Measurements from ENCODE around the gene ARMC9.
"Not testable (repeated sequence)": the region's sequence is repeated elsewhere in the genome, so short reads cannot be mapped to it uniquely, and the experiment has no call there.

The ARMC9 gene, protein sequence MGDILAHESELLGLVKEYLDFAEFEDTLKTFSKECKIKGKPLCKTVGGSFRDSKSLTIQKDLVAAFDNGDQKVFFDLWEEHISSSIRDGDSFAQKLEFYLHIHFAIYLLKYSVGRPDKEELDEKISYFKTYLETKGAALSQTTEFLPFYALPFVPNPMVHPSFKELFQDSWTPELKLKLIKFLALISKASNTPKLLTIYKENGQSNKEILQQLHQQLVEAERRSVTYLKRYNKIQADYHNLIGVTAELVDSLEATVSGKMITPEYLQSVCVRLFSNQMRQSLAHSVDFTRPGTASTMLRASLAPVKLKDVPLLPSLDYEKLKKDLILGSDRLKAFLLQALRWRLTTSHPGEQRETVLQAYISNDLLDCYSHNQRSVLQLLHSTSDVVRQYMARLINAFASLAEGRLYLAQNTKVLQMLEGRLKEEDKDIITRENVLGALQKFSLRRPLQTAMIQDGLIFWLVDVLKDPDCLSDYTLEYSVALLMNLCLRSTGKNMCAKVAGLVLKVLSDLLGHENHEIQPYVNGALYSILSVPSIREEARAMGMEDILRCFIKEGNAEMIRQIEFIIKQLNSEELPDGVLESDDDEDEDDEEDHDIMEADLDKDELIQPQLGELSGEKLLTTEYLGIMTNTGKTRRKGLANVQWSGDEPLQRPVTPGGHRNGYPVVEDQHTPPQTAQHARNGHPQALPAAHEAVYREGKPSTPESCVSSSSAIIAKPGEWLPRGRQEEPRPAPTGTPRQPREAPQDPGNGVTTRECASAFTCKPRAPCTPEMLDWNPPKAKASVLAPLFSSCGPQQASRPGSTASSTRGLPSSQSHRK

DNA sequence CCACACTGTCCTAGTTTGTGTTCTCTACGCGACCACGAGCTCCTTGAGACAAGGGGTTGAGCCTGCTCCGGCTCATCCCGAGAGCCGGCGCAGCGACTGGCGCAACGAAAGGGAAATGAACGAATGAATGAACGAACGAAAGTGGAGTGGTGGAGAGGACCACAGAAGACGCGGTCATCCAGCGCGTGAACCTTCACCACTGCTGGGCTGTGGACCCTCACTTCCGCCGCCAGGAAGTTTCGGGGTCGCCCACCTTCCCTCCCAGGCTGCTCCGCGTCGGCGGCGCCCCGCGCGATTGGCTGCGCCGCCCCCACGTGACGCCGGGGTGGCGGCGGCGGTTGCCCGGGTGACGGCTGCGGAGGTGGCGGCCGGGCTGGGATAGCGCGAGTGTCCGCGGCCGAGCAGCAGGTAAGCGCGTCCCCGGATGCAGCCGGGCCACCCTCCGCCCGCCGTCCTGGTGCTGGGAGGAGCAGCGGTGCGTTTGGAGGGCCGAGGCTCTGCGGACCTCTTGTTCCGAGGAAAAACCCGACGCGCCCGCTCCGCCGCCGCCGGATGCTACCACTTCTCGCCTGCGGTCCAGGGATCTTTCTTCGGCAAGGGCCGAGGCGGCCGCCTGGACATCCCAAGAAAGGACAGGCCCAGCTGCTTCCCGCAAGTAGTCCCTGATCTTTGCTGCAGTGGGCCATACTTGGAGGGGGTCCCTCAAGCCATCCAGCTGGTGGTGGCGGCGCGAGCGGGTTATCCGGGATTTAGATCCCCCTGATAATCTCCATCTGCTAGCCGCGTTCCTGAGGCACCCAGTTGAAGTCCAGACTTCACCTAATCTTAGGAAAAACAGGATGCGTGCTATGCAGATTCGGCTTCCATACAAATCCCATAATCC is at the start of gene ARMC9:
Gene ARMC9, plus strand, starts transcription at position 341 of the 883 bp plus-strand sequence. CDS start 7,608 bp downstream, outside the sequence.
- peak; percentile 52 for DNase-seq (ENCODE audit: low read depth, low spot score)

DNA sequence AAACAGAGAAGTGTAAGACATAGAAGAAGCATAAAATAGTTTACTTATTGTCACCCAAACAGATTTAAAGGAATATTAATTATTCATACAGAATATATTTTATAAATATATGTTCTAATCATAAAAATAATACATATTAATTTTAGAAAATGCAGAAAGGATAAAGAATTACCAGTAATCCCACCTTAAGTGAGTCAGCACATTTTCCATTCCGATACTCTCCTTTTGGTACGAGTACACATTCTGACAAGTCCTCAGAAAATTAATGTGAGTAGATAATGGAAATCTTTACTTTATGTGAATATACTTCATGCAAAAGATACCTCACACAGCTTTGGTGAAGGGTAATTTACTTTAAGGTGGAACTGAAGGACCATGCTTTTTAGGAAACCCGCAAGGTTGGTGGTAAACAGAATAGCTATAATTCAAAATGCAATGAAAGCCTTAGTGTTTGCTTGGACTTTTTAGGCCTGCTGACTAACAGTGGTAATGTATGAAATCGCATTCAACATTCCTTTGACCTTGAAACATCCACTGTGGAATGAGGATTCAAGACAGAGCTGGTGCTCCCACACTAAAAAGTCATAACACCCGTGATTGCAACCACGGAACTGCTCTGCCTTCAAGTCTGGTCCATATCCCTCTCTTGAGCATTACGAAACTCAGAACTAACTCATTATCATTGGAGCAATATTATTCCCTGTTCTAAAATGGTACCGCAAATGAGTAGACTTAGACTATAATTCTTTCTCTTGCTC is 45.5 kb upstream of the ARMC9 start:
- DNase-seq (ENCODE audit: low read depth, low spot score) = no peak

DNA sequence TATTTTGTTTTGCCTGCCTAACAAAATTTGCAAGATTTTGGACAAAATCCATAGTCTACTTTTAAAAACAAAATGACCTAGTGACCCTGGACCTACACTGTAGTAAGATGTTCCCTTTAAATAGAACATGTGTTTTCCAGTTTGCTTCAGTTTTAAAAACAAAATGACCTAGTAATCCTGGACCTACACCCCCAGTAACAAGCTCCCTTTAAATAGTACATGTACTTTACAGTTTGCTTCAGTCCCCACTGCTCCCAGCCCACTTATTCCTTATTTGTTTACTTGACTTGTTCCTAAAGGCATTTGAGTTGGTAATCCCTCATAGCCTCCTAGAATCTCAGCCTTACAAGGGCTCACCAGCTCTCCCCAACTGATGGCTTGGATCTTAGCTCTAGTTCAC is 39.1 kb upstream of the ARMC9 start:
- DNase-seq (ENCODE audit: low read depth, low spot score) = no peak

DNA sequence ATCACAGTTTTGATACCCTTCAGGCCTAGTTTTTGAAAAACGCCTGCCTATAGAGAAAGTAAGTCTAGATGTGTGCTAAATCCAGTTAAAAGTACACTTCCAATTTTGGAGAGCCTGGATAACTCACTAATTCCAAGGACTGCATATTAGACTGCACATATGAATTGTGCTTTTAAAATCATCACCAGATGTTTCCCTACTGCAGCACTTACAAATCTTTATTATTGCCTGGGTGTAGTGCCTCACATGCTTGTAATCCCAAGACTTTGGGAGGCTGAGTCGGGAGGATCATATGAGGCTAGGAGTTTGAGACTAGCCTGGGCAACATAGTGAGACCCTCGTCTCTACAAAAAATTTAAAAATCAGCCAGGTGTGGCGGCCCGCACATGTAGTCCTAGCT is 37.7 kb upstream of the ARMC9 start:
- no peak for DNase-seq (ENCODE audit: low read depth, low spot score)

DNA sequence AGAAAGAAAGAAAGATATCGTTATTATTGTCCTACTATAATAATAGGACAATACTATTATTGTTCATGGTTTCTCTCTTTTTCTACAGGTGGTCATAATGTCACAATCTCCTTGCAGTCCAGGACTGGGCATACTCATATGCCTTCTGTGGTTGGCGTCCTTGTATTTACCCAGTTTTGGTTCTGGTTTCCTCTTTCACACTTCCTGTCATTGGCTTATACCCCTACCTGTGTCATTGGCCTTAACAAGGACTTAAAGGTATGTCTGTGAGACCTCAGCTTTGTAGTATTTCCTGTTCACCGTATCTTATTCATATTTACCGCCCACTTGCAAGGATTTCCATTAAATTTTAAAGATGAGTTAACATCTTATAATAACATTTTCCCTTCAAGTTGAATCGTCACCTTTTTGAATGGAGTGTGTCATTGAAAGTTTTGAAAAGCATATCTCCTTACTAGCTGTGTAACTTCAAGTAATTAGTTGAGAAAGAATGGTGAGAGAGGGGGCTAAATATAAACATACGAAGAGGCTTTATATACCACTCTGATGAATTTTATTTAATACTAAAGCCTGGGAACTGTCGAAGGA is 37.1 kb upstream of the ARMC9 start:
- DNase-seq (ENCODE audit: low read depth, low spot score) = no peak

DNA sequence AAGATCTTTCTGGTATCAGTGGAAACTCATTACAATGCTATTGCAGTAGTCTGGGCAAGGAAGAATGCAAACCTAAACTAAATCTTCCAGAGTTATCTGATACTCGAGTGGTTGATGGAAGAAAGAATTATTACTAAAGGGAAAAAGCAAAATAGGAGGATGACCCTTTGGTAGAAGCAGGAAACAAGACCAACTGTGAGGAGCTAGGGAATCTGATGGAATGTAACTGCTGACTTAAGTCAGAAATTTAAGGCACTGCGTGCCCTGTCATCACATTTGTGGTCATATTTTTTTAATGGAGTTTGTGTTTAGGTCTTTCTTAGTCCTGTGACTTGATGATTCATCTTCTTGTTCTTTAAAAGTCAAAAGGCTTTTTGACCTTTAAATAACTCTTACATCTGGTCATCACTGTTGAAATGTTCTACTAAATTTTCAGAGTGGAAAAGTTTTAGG is 36.5 kb upstream of the ARMC9 start:
- DNase-seq (ENCODE audit: low read depth, low spot score) = no peak

DNA sequence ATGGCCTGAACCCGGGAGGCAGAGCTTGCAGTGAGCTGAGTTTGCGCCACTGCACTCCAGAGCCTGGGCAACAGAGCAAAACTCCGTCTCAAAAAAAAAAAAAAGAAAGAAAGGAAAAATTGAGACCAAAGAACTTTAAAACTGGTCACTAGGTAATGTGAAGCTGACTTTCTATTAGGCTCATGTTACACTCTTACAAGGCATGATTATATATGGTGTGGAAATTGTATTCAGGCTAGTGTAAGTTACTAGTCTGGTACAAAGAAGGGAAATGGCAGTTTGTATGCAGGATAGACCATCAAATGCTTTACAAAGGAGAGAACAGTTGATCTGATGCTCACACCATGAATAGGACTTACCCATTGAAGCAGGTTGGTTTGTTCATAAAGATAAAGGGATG is 35.4 kb upstream of the ARMC9 start:
- no peak for DNase-seq (ENCODE audit: low read depth, low spot score)

DNA sequence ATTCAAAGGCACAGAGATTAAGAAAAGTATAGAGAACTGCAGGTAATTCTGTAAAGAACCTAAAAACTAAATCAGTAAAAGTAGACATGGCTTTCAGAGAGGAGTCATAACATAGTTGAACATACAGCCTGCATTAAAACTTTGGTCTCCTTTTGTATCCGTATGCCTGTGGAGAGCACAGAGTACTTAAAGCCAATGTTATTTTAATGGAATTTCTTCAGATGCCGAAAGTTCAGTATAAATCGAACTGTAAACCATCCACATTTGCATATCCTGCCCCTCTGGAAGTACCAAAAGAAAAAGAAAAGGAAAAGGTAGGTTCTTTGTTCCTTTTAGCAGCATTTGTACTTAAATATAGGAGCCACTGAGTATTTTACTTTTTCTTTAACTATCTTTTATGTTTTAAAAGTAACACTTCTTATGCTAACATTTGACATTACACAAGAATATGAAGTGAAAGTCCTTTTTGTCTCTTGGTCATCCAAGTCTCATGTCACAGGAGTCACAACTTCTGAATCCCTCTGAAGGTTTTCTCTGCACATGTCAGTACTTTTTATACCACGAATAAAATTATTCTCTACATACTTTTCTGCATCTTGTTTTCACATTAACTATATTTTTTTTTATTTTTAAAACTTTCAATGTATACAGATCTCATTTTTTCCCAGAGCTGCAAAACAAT is 34.9 kb upstream of the ARMC9 start:
- no peak for DNase-seq (ENCODE audit: low read depth, low spot score)

DNA sequence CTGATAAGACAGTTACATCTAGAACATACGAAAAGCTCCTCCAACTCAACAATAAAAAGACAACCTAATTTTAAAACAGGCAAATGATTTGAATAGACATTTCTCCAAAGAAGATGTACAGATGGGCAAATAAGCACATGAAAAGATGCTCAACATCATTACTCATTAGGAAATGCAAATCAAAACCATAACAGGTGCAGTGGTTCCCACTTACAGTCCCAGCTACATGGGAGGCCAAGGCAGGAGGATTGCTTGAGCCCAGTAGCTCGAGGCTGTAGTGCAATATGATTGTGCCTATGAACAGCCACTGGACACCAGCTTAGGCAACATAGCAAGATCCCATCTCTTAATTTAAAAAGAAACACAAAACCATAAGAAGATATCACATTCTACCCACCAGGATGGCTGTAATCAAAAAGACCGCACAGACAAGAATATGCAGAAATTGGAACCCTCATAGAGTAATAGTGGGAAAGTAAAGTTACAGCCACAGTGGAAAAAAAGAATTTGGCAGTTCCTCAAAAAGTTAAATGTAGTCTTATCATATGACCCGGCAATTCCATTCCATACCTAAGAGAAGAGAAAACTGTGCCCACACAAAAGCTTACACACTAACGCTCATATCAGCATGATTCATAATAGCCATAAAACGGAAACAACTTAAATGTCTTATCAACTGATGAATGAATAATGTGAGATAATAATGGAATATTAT is 30.5 kb upstream of the ARMC9 start:
- DNase-seq (ENCODE audit: low read depth, low spot score) = no peak

DNA sequence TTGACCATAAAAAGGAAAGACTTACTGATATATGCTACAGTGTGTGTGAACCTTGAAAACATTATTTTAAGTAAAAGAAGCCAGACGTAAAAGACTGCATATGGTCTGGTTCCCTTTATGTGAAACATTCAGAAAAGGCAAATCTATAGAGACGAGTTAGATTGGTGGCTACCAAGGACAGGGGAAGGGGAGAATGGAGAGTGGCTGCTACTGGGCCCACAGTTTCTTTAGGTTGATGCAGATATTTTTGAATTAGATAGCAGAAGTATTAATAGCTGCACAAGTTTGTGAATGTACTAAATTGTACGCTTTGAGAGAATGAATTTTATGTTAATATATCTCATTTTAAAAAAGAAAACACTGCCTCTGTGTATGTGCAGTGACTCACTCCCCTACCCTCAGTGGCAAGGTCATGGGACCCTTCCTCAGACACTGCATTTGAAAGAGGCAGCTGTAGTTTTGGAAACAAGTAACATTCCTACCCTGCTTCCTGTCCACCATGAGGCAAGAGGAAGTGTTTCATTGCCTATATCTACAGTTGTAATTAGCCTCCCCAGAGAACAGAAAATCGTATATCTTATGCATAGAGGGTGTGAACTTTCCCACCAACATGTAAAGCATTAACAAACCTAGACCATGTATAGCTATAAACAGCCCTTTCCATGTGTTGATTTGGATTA is 29.8 kb upstream of the ARMC9 start:
- DNase-seq (ENCODE audit: low read depth, low spot score) = no peak

DNA sequence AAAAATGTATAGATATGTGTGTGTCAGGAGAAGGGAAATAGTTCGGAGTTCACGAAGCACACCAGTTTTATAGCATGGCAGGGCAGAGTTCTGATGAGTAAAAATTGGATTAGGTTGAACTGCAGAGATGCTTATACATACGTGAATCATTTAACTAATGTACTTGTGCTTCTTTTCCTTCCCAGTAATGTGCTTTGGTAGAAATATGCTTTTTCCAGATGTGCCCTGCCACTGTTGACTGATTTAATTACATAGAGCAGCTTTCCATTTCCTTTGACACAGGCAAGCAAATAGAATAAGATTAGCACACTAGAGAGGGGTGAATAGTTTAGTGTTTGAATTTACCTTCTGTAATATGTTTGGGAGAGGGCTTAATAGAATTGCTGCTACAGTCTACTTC is 28.9 kb upstream of the ARMC9 start:
- no peak for DNase-seq (ENCODE audit: low read depth, low spot score)

DNA sequence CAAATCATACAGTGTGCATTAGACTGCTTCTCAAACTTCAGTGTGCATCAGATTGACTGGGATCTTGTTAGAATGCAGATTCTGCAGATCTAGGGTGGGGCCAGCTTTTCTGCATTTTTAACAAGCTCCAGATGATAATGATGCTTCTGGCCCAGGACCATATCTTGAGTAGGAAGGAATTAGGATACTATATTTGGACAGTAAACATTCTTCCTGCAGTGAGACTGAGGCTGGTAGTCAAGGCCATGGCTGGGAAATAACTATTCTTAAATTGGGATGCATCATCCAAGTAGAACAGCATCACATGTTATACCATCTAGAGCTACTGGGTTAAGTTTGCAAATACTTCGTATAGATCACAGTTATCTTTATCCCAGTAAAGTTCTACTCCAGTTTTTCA is 28.4 kb upstream of the ARMC9 start:
- no peak for DNase-seq (ENCODE audit: low read depth, low spot score)

DNA sequence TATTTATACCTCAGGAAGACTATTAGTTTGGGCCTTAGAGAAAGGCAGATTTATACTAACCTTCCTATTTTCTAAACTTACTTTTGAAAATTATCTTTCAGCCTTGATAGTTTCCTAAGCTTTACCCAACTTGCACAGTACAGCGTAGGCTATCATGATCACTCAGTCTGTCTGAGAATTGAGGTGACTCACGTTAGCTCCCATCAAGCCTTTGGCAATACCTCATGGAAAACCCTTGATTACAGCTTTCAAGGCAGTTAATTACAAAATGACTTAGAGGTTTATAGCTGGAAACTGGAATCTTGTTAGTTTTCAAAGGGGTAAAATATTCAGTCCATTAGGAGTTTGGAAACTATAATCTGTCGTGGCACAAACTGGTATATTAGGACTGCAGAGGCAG is 26.4 kb upstream of the ARMC9 start:
- no peak for DNase-seq (ENCODE audit: low read depth, low spot score)

DNA sequence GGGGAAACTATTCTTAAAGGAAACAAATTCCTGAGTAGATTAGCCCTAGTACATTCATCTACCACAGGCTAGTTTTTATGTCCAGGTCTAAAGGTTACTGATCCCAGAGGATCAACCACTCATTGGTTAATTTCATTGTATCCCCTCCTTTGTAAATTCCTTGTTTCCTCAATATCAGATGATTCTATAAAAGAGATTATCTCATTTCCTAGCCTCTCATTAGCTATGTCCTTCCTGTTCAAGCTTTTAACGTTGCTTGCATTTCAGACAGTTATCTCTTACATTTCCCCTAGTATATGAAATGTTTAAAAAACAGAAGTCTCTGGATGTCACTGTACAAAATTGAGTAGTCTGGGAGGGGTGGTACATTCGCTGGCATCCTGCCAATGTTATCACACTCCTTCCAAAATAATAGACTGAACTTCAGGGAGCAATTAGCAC is 24.2 kb upstream of the ARMC9 start:
- no peak for DNase-seq (ENCODE audit: low read depth, low spot score)

DNA sequence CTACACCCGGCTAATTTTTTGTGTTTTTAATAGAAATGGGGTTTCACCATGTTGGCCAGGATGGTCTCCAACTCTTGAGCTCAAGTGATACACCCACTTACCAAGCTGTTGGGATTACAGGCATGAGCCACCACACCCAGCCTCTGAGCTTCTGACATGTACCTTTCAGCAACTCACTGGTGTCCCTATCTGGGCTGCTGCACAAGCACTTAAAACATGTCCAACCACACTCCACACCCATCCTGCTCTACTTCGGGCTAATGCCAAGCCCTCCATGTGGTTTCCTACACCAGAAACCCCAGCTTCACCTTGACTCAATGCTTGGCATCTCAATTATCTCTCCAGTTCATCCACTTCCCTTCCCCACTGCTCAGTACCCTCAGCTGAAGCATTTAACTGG is 22.4 kb upstream of the ARMC9 start:
- DNase-seq (ENCODE audit: low read depth, low spot score) = no peak

DNA sequence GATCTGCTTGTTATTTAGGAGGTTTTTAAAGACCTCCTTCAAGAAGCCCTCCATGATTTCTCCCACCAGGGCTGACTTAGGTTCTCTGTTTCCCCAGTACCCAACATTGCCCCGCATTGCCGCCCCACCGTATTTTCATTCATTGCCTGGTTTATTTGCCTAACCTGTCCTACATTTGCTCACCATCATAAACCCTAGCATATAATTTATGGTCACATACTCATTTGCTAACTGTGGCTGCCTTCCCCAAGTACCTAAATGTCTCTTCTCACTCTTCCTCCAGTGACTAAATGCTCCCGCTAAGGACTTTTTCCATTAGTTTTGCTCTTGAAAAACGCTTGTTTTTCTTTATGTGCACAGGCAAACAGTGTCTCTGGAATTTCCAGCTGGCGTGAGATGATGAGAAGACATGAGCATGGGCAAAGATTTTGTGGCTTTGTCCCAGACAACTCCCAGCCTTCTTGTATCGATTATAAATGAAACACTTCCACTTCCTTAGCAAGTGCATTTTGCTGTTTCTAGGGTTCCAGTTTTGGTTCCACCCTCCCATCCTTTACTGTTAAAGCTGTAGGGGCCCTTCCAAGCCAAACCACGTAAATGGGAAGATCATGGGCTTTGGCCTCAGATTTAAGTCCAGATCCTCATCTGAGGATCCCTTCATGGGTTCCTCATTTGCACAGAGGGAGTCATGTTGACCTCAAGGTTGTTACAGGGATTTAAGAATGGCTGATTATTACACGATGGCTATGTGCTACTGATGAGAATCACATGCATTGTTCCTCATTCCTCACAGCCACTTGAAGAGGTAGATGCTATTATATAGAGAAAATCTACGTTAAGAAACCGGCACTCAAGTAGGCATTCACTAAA is 21.0 kb upstream of the ARMC9 start:
- no peak for DNase-seq (ENCODE audit: low read depth, low spot score)

DNA sequence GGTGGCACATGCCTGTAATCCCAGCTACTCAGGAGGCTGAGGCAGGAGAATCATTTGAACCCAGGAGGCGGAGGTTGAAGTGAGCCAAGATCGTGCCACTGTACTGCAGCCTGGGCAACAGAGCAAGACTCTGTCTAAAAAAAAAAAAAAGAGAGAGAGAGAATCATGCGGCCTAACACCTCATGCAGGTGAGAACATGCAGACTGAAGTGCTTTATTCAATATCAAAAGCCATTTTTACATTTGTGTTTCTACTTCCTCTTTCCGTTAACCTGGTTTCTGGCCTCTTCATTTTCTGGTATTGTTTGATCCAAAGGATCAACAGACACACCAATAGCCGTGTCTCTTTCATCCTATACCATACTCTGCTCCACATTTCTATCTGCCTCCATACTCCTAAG is 19.6 kb upstream of the ARMC9 start:
- DNase-seq (ENCODE audit: low read depth, low spot score) = not testable (repeated sequence)

All from activated CD4-positive, CD25-positive, alpha-beta regulatory T cell treated with anti-CD3 and anti-CD28 coated beads, Interleukin-2, amount 50 U/mL, for 16 hours (primary cell).